ENCODE results near the gene SPINK7.

The SPINK7 gene

GRCh38 chr5:148343603-148344487 lies 31.6 kb downstream of the SPINK7 start:
- no peak for DNase-seq

- DNase-seq, result no peak
Observed at GRCh38 chr5:148347706-148348105, 35.5 kb downstream of the SPINK7 start.

- DNase-seq, result no peak
Observed at GRCh38 chr5:148352696-148353095, 40.5 kb downstream of the SPINK7 start.

- no peak for DNase-seq
Observed at GRCh38 chr5:148353634-148354033, 41.4 kb downstream of the SPINK7 start.

GRCh38 chr5:148364343-148364742 lies 52.1 kb downstream of the SPINK7 start:
- no peak for DNase-seq
